Measurements from ENCODE around the gene TRMO. TPM values are rescaled to one million over a fixed set of nuclear protein-coding genes. Genes with fewer than 3 reads are reported as not detected.

Gene TRMO
- total and polyA plus RNA-seq, 9 of the 15 experiments (the other 6 are each of a cell fraction or from before 2014, with no cell fraction given): 5.6 to 22.4 (median 16.2) TPM

DNA sequence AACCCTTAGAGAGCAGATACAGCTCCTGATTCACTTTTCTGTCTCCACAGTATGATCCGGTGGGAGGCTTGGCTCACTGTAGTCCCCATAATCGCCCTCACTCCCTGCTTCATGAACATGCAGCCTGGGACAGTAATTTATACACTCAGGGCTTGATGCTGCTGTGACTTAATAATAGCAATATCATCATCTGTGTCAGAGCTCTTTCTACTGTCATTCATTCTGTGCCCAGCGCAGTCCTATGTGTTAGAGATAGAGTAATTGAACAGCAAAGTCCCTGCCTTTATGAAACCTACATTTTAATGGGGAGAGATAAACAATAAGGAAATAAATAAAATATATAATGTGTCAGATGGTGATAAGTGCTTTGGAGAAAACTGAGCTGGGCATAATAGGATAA is 18.4 kb upstream of the TRMO start:
- peak in 2 of 4 experiments; percentile 19 to 60 for DNase-seq (ENCODE audit: extremely low read depth in 1 of 4, low spot score in 3 of 4)

DNA sequence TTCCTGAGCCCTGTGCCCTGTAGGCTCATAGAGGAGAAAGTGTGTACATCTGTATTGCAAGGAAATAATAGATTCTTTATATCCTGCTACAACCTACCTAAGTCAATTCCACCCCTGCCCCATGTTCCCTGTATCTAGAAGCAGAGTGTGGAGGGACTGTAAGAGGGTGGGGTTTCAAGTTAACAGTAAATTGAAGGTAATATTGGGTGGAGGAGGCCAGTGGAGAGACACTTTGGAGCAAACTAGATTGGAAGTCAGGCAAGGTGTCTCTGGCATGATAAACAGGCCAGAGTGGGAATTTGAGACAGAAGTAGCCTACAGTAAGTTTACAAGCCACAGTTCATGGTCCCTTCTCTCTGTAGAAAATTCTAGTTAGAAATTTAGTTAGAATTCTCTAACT is 17.9 kb upstream of the TRMO start:
- no peaks in the 10 kb centered on the region for H3K9me1 ChIP-seq (ENCODE audit: control insufficient read depth, insufficient read depth, low read length)
- H2AFZ ChIP-seq (ENCODE audit: low read depth, low read length): peak overlapping the region; percentile 1; the same call in 1 of the 2 replicates
- peak; percentile 37 to 91 (median 58) for DNase-seq (ENCODE audit: extremely low read depth in 1 of 4, low spot score in 3 of 4)
- peak overlapping the region; percentile 79 for H3K27ac ChIP-seq (ENCODE audit: extremely low read depth, low read depth, low read length)
- peaks cover 13% of the 10 kb centered on the region for H3K36me3 ChIP-seq (ENCODE audit: control insufficient read depth, insufficient read depth, low read length)
- intact Hi-C loops (cut with micrococcal nuclease): loop anchor here (2.0 to 5.0 kb wide), 2 partner anchors 15 to 242 kb away; no protein-coding TSS in a partner anchor
- peak overlapping the region in 1 of 2 experiments; percentile 84; a peak in 2 of 4 replicates for H3K9ac ChIP-seq (ENCODE audit: insufficient read depth in 1 of 2, low read depth in 2 of 2, low read length in 2 of 2)
- H3K4me3 ChIP-seq: peak overlapping the region; percentile 1; the same call in 1 of the 2 replicates
- ATAC-seq: peak; percentile 64
- H3K79me2 ChIP-seq (ENCODE audit: control insufficient read depth, insufficient read depth, low read length): peaks cover 70% of the 10 kb centered on the region
- no peaks in the 10 kb centered on the region for H3K27me3 ChIP-seq (ENCODE audit: control insufficient read depth in 2 of 2, insufficient read depth in 2 of 2, low read length in 2 of 2)
- no peaks in the 10 kb centered on the region for H3K9me3 ChIP-seq (replicated peaks; ENCODE audit: control insufficient read depth, insufficient read depth, low read depth, low read length)
- H3K4me2 ChIP-seq (ENCODE audit: insufficient read depth, low read length): peak overlapping the region; percentile 59
- H3K4me1 ChIP-seq (replicated peaks in 1 of 2; ENCODE audit: control insufficient read depth in 2 of 2, insufficient read depth in 2 of 2, low read length in 2 of 2): peaks cover 35 to 73% of the 10 kb centered on the region in 2 experiments; a peak in 4 of 5 replicates
- no peaks in the 10 kb centered on the region for H4K20me1 ChIP-seq (replicated peaks; ENCODE audit: control insufficient read depth, insufficient read depth, low read length)
- POLR2A ChIA-PET: interaction anchor here (0.5 to 4.6 kb wide), 6 partner anchors 11 to 143 kb away, joined by 3 to 33 read pairs (median 3); partner anchors contain the start of genes ANP32B and TRMO
- FAIRE-seq: peak; percentile 89
- in situ Hi-C loops (cut with MboI): no loop called here
- CTCF ChIA-PET (ENCODE audit: low intra/inter-chr PET ratio): no interaction called here
- BruUV-seq (replicated peaks): no TSS peak
- TF ChIP-seq, protein P1, sequence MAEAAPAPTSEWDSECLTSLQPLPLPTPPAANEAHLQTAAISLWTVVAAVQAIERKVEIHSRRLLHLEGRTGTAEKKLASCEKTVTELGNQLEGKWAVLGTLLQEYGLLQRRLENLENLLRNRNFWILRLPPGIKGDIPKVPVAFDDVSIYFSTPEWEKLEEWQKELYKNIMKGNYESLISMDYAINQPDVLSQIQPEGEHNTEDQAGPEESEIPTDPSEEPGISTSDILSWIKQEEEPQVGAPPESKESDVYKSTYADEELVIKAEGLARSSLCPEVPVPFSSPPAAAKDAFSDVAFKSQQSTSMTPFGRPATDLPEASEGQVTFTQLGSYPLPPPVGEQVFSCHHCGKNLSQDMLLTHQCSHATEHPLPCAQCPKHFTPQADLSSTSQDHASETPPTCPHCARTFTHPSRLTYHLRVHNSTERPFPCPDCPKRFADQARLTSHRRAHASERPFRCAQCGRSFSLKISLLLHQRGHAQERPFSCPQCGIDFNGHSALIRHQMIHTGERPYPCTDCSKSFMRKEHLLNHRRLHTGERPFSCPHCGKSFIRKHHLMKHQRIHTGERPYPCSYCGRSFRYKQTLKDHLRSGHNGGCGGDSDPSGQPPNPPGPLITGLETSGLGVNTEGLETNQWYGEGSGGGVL (CRISPR knock-in tag; IDR thresholded peaks at IDR 0.05): no peak
- TF ChIP-seq, protein P2, sequence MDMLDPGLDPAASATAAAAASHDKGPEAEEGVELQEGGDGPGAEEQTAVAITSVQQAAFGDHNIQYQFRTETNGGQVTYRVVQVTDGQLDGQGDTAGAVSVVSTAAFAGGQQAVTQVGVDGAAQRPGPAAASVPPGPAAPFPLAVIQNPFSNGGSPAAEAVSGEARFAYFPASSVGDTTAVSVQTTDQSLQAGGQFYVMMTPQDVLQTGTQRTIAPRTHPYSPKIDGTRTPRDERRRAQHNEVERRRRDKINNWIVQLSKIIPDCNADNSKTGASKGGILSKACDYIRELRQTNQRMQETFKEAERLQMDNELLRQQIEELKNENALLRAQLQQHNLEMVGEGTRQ (CRISPR knock-in tag; IDR thresholded peaks at IDR 0.05): no peak
- TF ChIP-seq KLF1 (tag; IDR thresholded peaks at IDR 0.05) (no peak), EZH2 (IDR thresholded peaks at IDR 0.05; ENCODE audit: borderline replicate concordance, low read depth, low read length) (no peak), PHB2 (IDR thresholded peaks at IDR 0.05; ENCODE audit: low read depth) (no peak; the same call in 1 of the 2 replicates), ZNF77 (CRISPR knock-in tag; IDR thresholded peaks at IDR 0.05) (no peak), CBFA2T3 (IDR thresholded peaks at IDR 0.05) (no peak), NBN (IDR thresholded peaks at IDR 0.05; ENCODE audit: low read depth) (0 out of 2 replicates have a peak, but pooled peaks have one; percentile 26), GATA2 (CRISPR knock-in tag; IDR thresholded peaks at IDR 0.05) (peak; percentile 38; the same call in 1 of the 2 replicates)

More for the DNA sequence above, 18.4 kb upstream of the TRMO start:
- H3K4me2 ChIP-seq (ENCODE audit: insufficient read depth, low read length): peak overlapping the region; percentile 59
- no TSS peak for BruUV-seq (replicated peaks)
- no peaks in the 10 kb centered on the region for H3K9me1 ChIP-seq (ENCODE audit: control insufficient read depth, insufficient read depth, low read length)
- peak overlapping the region; percentile 18 to 84; a peak in 2 of 4 replicates for H3K9ac ChIP-seq (ENCODE audit: insufficient read depth in 1 of 2, low read depth in 2 of 2, low read length in 2 of 2)
- peak overlapping the region; percentile 79 for H3K27ac ChIP-seq (ENCODE audit: extremely low read depth, low read depth, low read length)
- no peaks in the 10 kb centered on the region for H3K9me3 ChIP-seq (replicated peaks; ENCODE audit: control insufficient read depth, insufficient read depth, low read depth, low read length)
- in situ Hi-C loops (cut with MboI) (no loop called here), intact Hi-C loops (cut with micrococcal nuclease) (loop anchor here (2.0 to 5.0 kb wide), 2 partner anchors 14 to 242 kb away; no protein-coding TSS in a partner anchor)
- CTCF ChIA-PET (ENCODE audit: low intra/inter-chr PET ratio): no interaction called here
- H3K27me3 ChIP-seq (ENCODE audit: control insufficient read depth in 2 of 2, insufficient read depth in 2 of 2, low read length in 2 of 2): no peaks in the 10 kb centered on the region
- no peak for FAIRE-seq
- H3K4me3 ChIP-seq: no peak overlapping the region
- peaks cover 8% of the 10 kb centered on the region for H3K36me3 ChIP-seq (ENCODE audit: control insufficient read depth, insufficient read depth, low read length)
- peaks cover 34 to 68% of the 10 kb centered on the region in 2 experiments; a peak in 4 of 5 replicates for H3K4me1 ChIP-seq (replicated peaks in 1 of 2; ENCODE audit: control insufficient read depth in 2 of 2, insufficient read depth in 2 of 2, low read length in 2 of 2)
- no peaks in the 10 kb centered on the region for H4K20me1 ChIP-seq (replicated peaks; ENCODE audit: control insufficient read depth, insufficient read depth, low read length)
- POLR2A ChIA-PET: interaction anchor here (0.5 to 4.6 kb wide), 5 partner anchors 11 to 142 kb away, joined by 3 to 33 read pairs (median 3); partner anchors contain the start of genes ANP32B and TRMO
- peak overlapping the region; percentile 54; the same call in 1 of the 2 replicates for H2AFZ ChIP-seq (ENCODE audit: low read depth, low read length)
- 6% methylated on average over 3 of the region's 3 CpGs for WGBS (ENCODE audit: insufficient coverage, low coverage, missing lambda C conversion rate)
- H3K79me2 ChIP-seq (ENCODE audit: control insufficient read depth, insufficient read depth, low read length): peaks cover 65% of the 10 kb centered on the region
- TF ChIP-seq ZFX (CRISPR knock-in tag; IDR thresholded peaks at IDR 0.05): 0 out of 2 replicates have a peak, but pooled peaks have one; percentile 0
- TF ChIP-seq, protein P3, sequence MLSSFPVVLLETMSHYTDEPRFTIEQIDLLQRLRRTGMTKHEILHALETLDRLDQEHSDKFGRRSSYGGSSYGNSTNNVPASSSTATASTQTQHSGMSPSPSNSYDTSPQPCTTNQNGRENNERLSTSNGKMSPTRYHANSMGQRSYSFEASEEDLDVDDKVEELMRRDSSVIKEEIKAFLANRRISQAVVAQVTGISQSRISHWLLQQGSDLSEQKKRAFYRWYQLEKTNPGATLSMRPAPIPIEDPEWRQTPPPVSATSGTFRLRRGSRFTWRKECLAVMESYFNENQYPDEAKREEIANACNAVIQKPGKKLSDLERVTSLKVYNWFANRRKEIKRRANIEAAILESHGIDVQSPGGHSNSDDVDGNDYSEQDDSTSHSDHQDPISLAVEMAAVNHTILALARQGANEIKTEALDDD (IDR thresholded peaks at IDR 0.05): peak; percentile 9
- TF ChIP-seq NFE2 (IDR thresholded peaks at IDR 0.05; ENCODE audit: low read depth): no peak
- no peak for TF ChIP-seq PYGO2 (tag; IDR thresholded peaks at IDR 0.05)
- ATAC-seq: peak; percentile 7
